GM12873 (cell line): Measurements from ENCODE around the gene TUSC2.
A peak's percentile ranks its signal among the peaks of the same experiment; 100 is the strongest.

Source experiments
- CTCF ChIP-seq: IDR thresholded peaks from 2 replicates; pipeline ENCODE4 v1.5.1; 2012; ENCODE audit warnings: low read depth, mild to moderate bottlenecking, moderate library complexity, low read length, control low read depth; ENCODE audit not compliant: insufficient read depth; ENCODE audit errors: missing control alignments

TUSC2 gene

GRCh38 chr3:50304601-50305000 lies 23.4 kb downstream of the TUSC2 start:
- TF ChIP-seq CTCF = no peak

- TF ChIP-seq CTCF = peak; percentile 4
Observed at GRCh38 chr3:50303013-50303815, 24.8 kb downstream of the TUSC2 start, which contains the start of gene HYAL1. Gene HYAL1, minus strand, starts transcription at chr3:50303574. Its CDS starts 618 bp downstream, at chr3:50302956.

- TF ChIP-seq CTCF = no peak
Observed at GRCh38 chr3:50302095-50303012, 25.7 kb downstream of the TUSC2 start.

- TF ChIP-seq CTCF = no peak
Observed at GRCh38 chr3:50300681-50301254, 27.3 kb downstream of the TUSC2 start.

GRCh38 chr3:50299929-50300680 lies 27.9 kb downstream of the TUSC2 start:
- TF ChIP-seq CTCF = no peak

GRCh38 chr3:50299638-50299928 lies 28.4 kb downstream of the TUSC2 start:
- TF ChIP-seq CTCF = no peak
